GM10248 (cell line): ENCODE measurements around the gene GNAL.
A peak's percentile ranks its signal among the peaks of the same experiment; 100 is the strongest.

Experiments
- CTCF ChIA-PET: fragments of 300-600 bp; sonication (Branson Sonifier 250); formaldehyde crosslinking; extraction: SDS; loops from one replicate; lab custom pipeline; 2021; ENCODE audit warnings: antibody characterized with exemption; lab: Yijun Ruan, JAX
- POLR2A ChIA-PET: fragments of 350-650 bp; sonication (Branson Sonifier 250); formaldehyde crosslinking; extraction: SDS; loops from one replicate; lab custom pipeline; 2020; ENCODE audit warnings: antibody characterized with exemption; lab: Yijun Ruan, JAX
- DNase-seq: peaks from one replicate; pipeline ENCODE4 v3.0.0; 2012; ENCODE audit errors: extremely low spot score
- TF ChIP-seq, protein P1 (sequence below): IDR thresholded peaks from 2 replicates; pipeline ENCODE4 v1.5.1; 2012; ENCODE audit warnings: mild to moderate bottlenecking, low read depth; ENCODE audit errors: extremely low read depth, missing control alignments, control extremely low read depth

GNAL gene

DNA sequence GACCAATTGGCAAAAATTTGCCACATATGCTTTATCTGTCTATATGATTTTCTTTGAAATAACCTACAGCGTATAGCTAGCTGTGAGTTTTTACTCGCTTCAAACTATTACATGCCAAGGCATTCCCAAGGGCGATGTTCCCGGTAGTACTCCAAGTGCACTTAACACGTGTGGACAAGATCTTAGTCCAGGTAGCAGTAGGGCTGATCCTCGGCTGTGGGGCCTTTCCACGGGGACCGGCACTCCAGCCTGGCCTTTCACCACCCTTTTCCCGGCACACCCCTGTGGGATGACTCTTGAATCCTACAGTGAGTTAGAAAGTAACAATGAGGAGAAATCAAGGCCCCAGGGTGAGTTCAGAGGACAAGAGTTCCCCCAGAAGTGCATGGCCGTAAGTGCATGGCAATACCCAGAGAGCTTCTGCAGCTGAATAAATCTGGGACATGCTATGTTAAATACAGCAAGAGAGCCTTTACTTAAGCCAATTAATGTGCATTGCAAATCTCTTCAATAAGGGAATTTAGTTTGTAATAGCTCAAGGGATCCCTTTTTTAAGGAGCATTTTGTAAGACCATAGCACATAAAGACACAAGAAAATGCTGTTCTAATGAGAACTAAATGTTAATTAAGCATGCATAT is 188.6 kb downstream of the GNAL start:
- DNase-seq = no peak
- POLR2A ChIA-PET = no interaction called here
- TF ChIP-seq, protein P1, sequence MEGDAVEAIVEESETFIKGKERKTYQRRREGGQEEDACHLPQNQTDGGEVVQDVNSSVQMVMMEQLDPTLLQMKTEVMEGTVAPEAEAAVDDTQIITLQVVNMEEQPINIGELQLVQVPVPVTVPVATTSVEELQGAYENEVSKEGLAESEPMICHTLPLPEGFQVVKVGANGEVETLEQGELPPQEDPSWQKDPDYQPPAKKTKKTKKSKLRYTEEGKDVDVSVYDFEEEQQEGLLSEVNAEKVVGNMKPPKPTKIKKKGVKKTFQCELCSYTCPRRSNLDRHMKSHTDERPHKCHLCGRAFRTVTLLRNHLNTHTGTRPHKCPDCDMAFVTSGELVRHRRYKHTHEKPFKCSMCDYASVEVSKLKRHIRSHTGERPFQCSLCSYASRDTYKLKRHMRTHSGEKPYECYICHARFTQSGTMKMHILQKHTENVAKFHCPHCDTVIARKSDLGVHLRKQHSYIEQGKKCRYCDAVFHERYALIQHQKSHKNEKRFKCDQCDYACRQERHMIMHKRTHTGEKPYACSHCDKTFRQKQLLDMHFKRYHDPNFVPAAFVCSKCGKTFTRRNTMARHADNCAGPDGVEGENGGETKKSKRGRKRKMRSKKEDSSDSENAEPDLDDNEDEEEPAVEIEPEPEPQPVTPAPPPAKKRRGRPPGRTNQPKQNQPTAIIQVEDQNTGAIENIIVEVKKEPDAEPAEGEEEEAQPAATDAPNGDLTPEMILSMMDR = no peak
- CTCF ChIA-PET = interaction anchor here (0.9 kb wide), 1 partner anchor 27 kb away, joined by 3 read pairs; no protein-coding TSS in a partner anchor

DNA sequence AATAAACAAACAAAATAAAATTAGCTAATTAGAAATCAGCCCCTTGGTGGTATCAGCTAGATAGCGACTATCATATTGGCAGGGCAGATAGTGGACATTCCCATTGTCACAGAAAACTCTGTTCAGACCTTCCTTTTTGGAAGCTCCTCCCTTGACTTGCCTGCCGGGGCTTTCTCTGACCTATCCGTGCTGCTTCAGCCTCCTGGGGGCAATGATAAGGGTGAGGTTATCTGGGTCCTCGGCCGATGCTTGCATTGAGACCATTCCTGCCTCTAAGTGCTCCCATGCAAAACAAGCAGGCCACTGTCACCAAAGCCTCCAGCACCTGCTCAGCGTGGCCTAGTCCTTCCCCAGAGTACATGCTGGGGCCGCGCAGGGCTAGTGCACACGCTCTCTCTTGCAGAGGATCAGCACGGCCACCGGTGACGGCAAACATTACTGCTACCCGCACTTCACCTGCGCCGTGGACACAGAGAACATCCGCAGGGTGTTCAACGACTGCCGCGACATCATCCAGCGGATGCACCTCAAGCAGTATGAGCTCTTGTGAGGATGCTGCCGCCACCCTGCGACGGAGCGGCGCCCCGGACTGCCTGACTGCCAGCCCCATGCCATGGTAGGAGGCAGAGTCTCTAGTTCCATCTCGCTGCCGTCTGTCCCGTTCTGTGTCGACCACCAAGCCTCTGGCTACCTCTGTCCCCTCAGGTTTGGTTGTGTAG is 191.7 kb downstream of the GNAL start:
- POLR2A ChIA-PET = no interaction called here
- TF ChIP-seq, protein P1 = no peak
- CTCF ChIA-PET = interaction anchor here (1.3 kb wide), 1 partner anchor 58 kb away, joined by 4 read pairs; no protein-coding TSS in a partner anchor
- DNase-seq = no peak

DNA sequence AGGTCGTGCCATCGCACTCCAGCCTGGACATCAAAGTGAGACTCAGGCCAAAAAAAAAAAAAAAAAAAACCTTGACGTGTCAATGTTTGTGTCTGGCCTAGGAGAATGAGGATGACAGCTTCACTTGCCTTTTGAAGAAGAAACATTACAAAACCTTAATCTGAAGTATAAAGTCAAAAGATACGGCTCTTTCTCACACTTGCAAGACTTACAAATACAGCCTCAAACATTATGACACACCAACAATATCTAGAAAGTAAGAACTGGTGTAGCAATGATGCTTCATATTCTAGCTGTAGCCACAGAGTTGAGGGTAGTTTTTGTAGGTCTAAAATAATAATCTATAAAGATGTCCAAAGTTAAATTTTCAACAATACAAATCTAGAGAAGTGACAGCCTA is 193.6 kb downstream of the GNAL start:
- CTCF ChIA-PET = interaction anchor here (1.0 to 1.9 kb wide), 3 partner anchors 11 to 31 kb away, joined by 3 to 4 read pairs (median 3); no protein-coding TSS in a partner anchor

GRCh38 chr18:11883153-11883552 is 194.1 kb downstream of the GNAL start:
- ChIA-PET CTCF (interaction anchor here (1.9 kb wide), 1 partner anchor 30 kb away, joined by 4 read pairs; no protein-coding TSS in a partner anchor), POLR2A (no interaction called here)
- TF ChIP-seq, protein P1 = no peak
- peak; percentile 73 for DNase-seq

More for the DNA sequence above, 193.6 kb downstream of the GNAL start:
- POLR2A ChIA-PET = interaction anchor here (0.7 kb wide), 1 partner anchor 13 kb away, joined by 6 read pairs; no protein-coding TSS in a partner anchor
- TF ChIP-seq, protein P1 = no peak
- no peak for DNase-seq

DNA sequence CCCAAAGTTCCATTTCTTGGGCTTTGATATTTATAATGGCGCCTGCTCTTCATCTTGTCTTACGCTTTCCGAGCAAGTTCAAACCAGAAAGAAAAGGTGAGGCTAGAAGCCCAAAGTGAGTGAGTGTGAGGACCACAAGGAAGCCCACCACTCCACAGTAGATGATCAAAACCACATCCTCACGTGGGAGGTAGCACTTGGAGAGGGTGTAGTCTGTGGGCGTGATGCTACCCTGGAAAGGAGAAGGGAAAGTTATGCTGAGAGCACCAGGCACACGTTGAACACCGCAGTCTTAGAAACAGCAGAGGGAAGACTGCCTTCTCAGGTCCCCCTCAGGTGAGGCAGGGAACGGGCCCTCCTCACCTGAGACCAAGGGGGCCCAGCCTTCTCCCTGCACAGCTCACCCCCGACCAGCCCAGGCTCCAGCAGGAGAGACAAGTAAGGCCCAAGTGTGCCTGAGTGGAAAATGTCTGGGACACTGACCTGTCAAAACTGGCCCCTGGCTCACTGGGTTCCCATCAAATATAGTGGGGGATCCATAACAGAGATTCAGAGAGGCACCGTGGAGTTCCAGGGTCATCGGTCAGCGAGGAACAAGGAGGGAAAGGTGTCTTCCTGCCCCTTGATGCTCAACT is 195.4 kb downstream of the GNAL start:
- CTCF ChIA-PET = interaction anchor here (1.1 kb wide), 1 partner anchor 13 kb away, joined by 3 read pairs; no protein-coding TSS in a partner anchor
- no peak for DNase-seq
- POLR2A ChIA-PET = no interaction called here
- TF ChIP-seq, protein P1 = no peak
